Measurements from ENCODE around the gene TCF4.

The TCF4 gene

GRCh38 chr18:55593888-55594287 is 5.9 kb upstream of the TCF4 start:
- Mint-ChIP-seq H3K27me3 (ENCODE audit: low read depth) (no peaks in the 10 kb centered on the region), H3K4me3 (no peak overlapping the region), H3K36me3 (ENCODE audit: low read depth) (peaks cover 1% of the 10 kb centered on the region), H3K27ac (no peak overlapping the region), H3K4me1 (ENCODE audit: low read depth) (peaks cover 5% of the 10 kb centered on the region), H3K9me3 (no peaks in the 10 kb centered on the region)

GRCh38 chr18:55592572-55592971 is 4.6 kb upstream of the TCF4 start:
- no peak overlapping the region for H3K4me3 Mint-ChIP-seq
- peaks cover 10% of the 10 kb centered on the region for H3K4me1 Mint-ChIP-seq (ENCODE audit: low read depth)

GRCh38 chr18:55592106-55592505 is 4.1 kb upstream of the TCF4 start:
- no peaks in the 10 kb centered on the region for H3K9me3 Mint-ChIP-seq
- H3K27ac Mint-ChIP-seq = no peak overlapping the region
- peaks cover 3% of the 10 kb centered on the region for H3K36me3 Mint-ChIP-seq (ENCODE audit: low read depth)
- H3K4me3 Mint-ChIP-seq = no peak overlapping the region
- peaks cover 8% of the 10 kb centered on the region for H3K27me3 Mint-ChIP-seq (ENCODE audit: low read depth)
- peaks cover 10% of the 10 kb centered on the region for H3K4me1 Mint-ChIP-seq (ENCODE audit: low read depth)

More at GRCh38 chr18:55592572-55592971, 4.6 kb upstream of the TCF4 start:
- Mint-ChIP-seq H3K27ac (no peak overlapping the region), H3K9me3 (no peaks in the 10 kb centered on the region), H3K27me3 (ENCODE audit: low read depth) (peaks cover 4% of the 10 kb centered on the region), H3K36me3 (ENCODE audit: low read depth) (peaks cover 3% of the 10 kb centered on the region)

GRCh38 chr18:55589625-55590291 is 1.8 kb upstream of the TCF4 start:
- H3K4me3 Mint-ChIP-seq = peak overlapping the region; percentile 84
- H3K27me3 Mint-ChIP-seq (ENCODE audit: low read depth) = peaks cover 30% of the 10 kb centered on the region
- peaks cover 3% of the 10 kb centered on the region for H3K36me3 Mint-ChIP-seq (ENCODE audit: low read depth)
- H3K27ac Mint-ChIP-seq = peak overlapping the region; percentile 78
- H3K9me3 Mint-ChIP-seq = no peaks in the 10 kb centered on the region
- H3K4me1 Mint-ChIP-seq (ENCODE audit: low read depth) = peaks cover 12% of the 10 kb centered on the region

DNA sequence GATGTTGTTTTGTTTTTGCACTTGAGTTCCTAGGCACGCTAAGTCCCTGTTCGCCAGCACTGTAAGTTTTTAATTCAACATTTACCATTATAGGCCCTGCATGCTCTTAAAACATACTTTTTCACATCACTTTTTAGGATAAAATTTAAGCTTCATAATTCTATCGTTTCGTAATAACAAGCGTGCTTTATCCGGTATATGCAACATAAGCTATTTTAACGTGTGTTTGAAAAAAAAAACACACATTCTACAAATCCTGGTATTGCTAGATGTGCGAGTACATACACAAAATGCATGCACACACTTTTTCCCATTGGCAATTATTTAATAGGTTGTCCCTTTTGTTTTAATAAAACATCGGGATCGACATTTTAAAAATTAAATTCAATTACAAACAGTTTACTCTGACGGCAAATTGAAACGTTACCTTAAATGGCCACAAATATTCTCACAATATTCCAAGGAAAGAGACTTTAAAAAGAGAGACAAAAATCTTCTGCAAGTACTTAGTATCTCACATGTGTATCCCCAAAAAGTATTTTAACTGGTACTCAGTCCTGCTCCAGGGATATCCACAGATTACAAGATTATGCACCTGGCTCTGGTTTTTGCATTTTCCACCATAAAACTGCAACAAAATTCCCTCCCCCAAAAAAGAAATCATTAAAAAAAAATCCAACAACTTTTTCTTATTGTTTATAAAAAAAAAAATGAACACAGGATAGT is 1.0 kb upstream of the TCF4 start:
- Mint-ChIP-seq H3K9me3 (no peaks in the 10 kb centered on the region), H3K27me3 (ENCODE audit: low read depth) (peaks cover 34% of the 10 kb centered on the region), H3K36me3 (ENCODE audit: low read depth) (peaks cover 3% of the 10 kb centered on the region), H3K4me3 (peak overlapping the region; percentile 84), H3K27ac (peak overlapping the region; percentile 78), H3K4me1 (ENCODE audit: low read depth) (peaks cover 12% of the 10 kb centered on the region)

DNA sequence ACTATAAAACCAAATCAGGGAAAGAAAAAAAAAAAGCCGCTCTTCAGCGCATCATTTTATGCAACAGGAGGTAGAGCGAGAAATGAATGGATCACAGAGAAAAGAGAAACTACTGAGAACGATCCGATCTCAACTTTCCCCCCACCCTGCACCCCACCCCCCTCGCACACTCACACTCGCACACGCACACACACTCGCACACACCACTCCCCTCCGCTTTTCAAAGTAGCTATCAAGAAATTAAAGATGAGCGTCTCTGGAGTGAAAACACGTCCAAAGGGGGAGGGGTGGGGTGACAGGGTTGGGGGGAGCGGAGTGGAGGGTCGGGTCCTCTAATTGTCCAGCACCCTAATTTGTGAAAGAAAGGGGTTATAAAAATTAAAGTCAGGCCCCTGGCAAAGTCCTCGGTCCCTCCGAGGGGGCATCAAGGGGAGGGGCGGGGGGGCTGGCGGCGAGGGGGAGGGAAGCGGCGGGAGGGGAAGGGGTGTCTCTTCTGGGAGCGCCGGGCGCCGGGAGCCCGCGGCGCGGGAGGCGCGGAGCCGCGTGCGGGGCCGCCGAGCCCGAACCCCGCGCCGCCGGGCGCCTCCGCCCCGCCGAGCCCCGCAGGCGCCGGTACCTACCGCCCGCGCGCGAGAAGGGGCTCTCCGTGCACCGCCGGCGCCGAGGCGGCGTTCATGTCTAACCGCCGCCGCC is 428 bp downstream of the TCF4 start:
- Mint-ChIP-seq H3K27me3 (ENCODE audit: low read depth) (peaks cover 40% of the 10 kb centered on the region), H3K4me3 (peak overlapping the region; percentile 84), H3K9me3 (no peaks in the 10 kb centered on the region), H3K4me1 (ENCODE audit: low read depth) (peaks cover 12% of the 10 kb centered on the region), H3K36me3 (ENCODE audit: low read depth) (peaks cover 3% of the 10 kb centered on the region), H3K27ac (peak overlapping the region; percentile 28)

- Mint-ChIP-seq H3K27ac (no peak overlapping the region), H3K4me1 (ENCODE audit: low read depth) (peaks cover 12% of the 10 kb centered on the region), H3K4me3 (peak overlapping the region; percentile 30), H3K36me3 (ENCODE audit: low read depth) (peaks cover 3% of the 10 kb centered on the region), H3K27me3 (ENCODE audit: low read depth) (peaks cover 40% of the 10 kb centered on the region), H3K9me3 (no peaks in the 10 kb centered on the region)
Observed at GRCh38 chr18:55585920-55586561, 2.0 kb downstream of the TCF4 start.

GRCh38 chr18:55585065-55585919 is 2.7 kb downstream of the TCF4 start:
- Mint-ChIP-seq H3K36me3 (ENCODE audit: low read depth) (peaks cover 3% of the 10 kb centered on the region), H3K27me3 (ENCODE audit: low read depth) (peaks cover 44% of the 10 kb centered on the region), H3K4me1 (ENCODE audit: low read depth) (peaks cover 12% of the 10 kb centered on the region), H3K4me3 (peak overlapping the region; percentile 22), H3K9me3 (no peaks in the 10 kb centered on the region), H3K27ac (no peak overlapping the region)

GRCh38 chr18:55584201-55584600 is 3.8 kb downstream of the TCF4 start:
- Mint-ChIP-seq H3K9me3 (no peaks in the 10 kb centered on the region), H3K4me3 (no peak overlapping the region), H3K4me1 (ENCODE audit: low read depth) (peaks cover 7% of the 10 kb centered on the region), H3K27me3 (ENCODE audit: low read depth) (peaks cover 47% of the 10 kb centered on the region), H3K36me3 (ENCODE audit: low read depth) (peaks cover 2% of the 10 kb centered on the region), H3K27ac (no peak overlapping the region)

DNA sequence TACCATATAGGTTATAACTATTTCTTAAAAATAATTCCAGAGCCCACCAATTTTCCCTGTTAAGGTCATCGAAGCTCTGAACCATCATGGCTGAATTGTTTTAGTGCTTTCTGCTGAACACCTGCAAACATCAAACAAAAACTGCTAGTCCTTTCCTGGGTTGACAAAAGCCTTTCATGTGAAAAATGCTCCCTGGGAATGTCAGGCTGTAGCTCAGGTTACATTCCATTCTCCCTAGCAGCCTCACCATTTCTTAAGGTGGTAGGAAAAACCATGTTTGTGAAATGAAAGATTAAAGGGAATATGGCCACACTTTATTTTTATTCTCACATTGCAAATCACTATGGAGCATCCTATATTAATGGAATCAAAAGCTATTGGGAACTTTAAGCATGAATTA is 5.7 kb downstream of the TCF4 start:
- no peaks in the 10 kb centered on the region for H3K9me3 Mint-ChIP-seq
- H3K27me3 Mint-ChIP-seq (ENCODE audit: low read depth) = peaks cover 41% of the 10 kb centered on the region
- H3K4me1 Mint-ChIP-seq (ENCODE audit: low read depth) = peaks cover 3% of the 10 kb centered on the region
- no peak overlapping the region for H3K4me3 Mint-ChIP-seq
- H3K36me3 Mint-ChIP-seq (ENCODE audit: low read depth) = no peaks in the 10 kb centered on the region
- H3K27ac Mint-ChIP-seq = no peak overlapping the region

- Mint-ChIP-seq H3K4me3 (no peak overlapping the region), H3K9me3 (no peaks in the 10 kb centered on the region)
Observed at GRCh38 chr18:55579501-55580270, 8.3 kb downstream of the TCF4 start.

DNA sequence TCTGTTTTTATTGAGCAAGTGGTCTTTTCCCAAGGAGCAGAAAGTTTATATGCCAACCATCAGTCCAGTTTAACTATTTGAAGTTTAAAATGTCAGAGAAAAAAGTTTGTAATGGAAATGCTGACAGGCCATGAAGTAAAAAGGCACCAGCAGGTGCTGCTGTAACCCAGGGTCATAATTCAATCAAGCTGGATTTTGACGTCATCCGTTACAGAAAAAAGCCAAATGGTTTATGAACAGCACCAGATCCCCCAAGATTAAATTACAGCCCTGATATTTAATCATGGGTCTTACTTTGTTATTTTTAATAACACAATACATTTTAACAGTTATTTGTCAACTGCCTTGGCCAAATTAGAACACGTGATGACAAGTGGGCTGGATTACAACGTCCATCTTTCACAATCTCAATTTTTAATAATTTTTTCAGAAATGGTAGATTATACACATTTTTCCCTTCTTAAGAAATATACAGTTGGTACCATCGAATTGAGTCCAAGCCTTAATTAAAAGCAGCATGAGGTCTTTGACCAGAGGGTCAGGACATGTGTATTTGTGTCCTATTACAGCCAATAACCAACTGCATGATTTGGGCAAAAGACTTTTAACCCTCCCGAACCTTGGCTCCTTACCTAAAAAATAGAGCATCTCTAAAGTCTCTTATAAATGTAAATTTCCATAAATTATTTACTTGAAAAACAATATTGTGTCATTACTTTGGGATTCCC is 10.0 kb downstream of the TCF4 start:
- Mint-ChIP-seq H3K9me3 (no peaks in the 10 kb centered on the region), H3K4me1 (ENCODE audit: low read depth) (no peaks in the 10 kb centered on the region), H3K4me3 (no peak overlapping the region), H3K36me3 (ENCODE audit: low read depth) (no peaks in the 10 kb centered on the region), H3K27me3 (ENCODE audit: low read depth) (peaks cover 9% of the 10 kb centered on the region), H3K27ac (no peak overlapping the region)

More at GRCh38 chr18:55579501-55580270, 8.3 kb downstream of the TCF4 start:
- H3K4me1 Mint-ChIP-seq (ENCODE audit: low read depth) = no peaks in the 10 kb centered on the region
- H3K27ac Mint-ChIP-seq = no peak overlapping the region
- no peaks in the 10 kb centered on the region for H3K36me3 Mint-ChIP-seq (ENCODE audit: low read depth)
- H3K27me3 Mint-ChIP-seq (ENCODE audit: low read depth) = peaks cover 16% of the 10 kb centered on the region

DNA sequence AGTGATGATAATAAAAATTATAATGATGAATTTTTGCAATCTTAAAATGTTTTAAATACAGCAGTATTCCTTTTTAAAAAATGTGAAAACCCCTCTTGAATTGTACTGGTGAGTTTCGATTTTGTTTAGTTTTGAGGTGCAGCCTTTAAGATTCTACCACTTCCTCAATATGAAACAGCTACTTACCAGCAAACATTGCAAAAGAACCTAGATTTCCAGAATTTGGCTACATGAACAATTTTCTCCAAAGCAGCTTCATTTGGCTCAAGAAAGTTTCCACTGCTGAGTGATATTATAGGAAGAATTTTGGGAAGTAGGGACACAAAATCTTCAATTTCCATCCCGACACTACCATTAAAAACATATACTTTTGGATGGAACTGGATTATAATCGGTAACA is 12.0 kb downstream of the TCF4 start:
- no peak overlapping the region for H3K27ac Mint-ChIP-seq
- H3K27me3 Mint-ChIP-seq (ENCODE audit: low read depth) = peaks cover 7% of the 10 kb centered on the region
- no peaks in the 10 kb centered on the region for H3K36me3 Mint-ChIP-seq (ENCODE audit: low read depth)

More for the DNA sequence above, 12.0 kb downstream of the TCF4 start:
- Mint-ChIP-seq H3K4me1 (ENCODE audit: low read depth) (no peaks in the 10 kb centered on the region), H3K9me3 (no peaks in the 10 kb centered on the region), H3K4me3 (no peak overlapping the region)

All from T-helper 1 cell treated with Interleukin-12 subunit alpha and Interleukin-12 subunit beta and Interleukin-4 antibody, amounts not matched to agents 30 μg/mL and 1 μg/mL, for 36 hours (primary cell).